ENCODE measurements around the gene MYEOV. TPM values are rescaled to one million over a fixed set of nuclear protein-coding genes. Genes with fewer than 3 reads are reported as not detected.

MYEOV gene
- polyA plus RNA-seq, 1 donor (not counting 4 experiments of a cell fraction or from before 2014, with no cell fraction given): 1.4 TPM

DNA sequence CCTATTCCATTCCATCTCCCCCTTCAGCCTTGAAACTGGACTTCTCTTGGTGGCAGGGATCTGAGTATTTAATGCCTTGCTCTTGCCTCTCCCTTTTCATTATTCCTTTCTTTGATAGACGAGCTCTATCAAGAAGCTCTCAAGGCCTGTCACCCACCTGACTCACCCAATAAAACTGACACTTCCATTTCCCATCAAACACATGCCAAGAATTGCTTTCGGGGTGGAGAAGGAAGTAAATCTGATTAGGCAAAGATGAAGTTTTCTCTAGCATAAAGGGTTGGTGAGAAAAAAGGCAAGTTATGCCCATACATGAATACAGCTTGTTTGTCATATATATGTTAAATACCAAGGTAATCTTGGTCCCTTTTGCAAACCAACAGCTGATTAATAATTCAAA is 34.9 kb upstream of the MYEOV start:
- peaks cover 10% of the 10 kb centered on the region for H3K9me3 ChIP-seq (ENCODE audit: control insufficient read depth, low read depth, low read length)
- H3K9ac ChIP-seq (ENCODE audit: control insufficient read depth, extremely low read depth, insufficient read depth, low read length): no peak overlapping the region
- no peak overlapping the region for H3K4me3 ChIP-seq (ENCODE audit: control insufficient read depth in 2 of 3, extremely low read depth in 1 of 3, insufficient read depth in 2 of 3, low read depth in 1 of 3, low read length in 3 of 3)
- H4K20me1 ChIP-seq (ENCODE audit: control insufficient read depth, extremely low read depth, insufficient read depth, low read length): no peaks in the 10 kb centered on the region
- H3K36me3 ChIP-seq (ENCODE audit: control insufficient read depth in 2 of 2, extremely low read depth in 1 of 2, insufficient read depth in 2 of 2, low read length in 2 of 2): no peaks in the 10 kb centered on the region
- H3K27me3 ChIP-seq (ENCODE audit: control insufficient read depth, extremely low read depth, insufficient read depth, low read length): no peaks in the 10 kb centered on the region
- DNase-seq (ENCODE audit: low read depth, low spot score): no peak
- no peak overlapping the region for H3K27ac ChIP-seq (ENCODE audit: control insufficient read depth, insufficient read depth, low read length)
- H3K79me2 ChIP-seq (ENCODE audit: control insufficient read depth, insufficient read depth, low read length): no peaks in the 10 kb centered on the region
- H3K4me1 ChIP-seq (ENCODE audit: control insufficient read depth, extremely low read depth, insufficient read depth, low read length): no peaks in the 10 kb centered on the region
- H2AFZ ChIP-seq (ENCODE audit: control insufficient read depth, low read length): no peak overlapping the region
- TF ChIP-seq CTCF (optimal IDR thresholded peaks at IDR 0.05 in 1 of 3, IDR thresholded peaks at IDR 0.05 in 1 of 3, conservative IDR thresholded peaks at IDR 0.05 in 1 of 3; ENCODE audit: extremely low read depth in 1 of 3, insufficient read depth in 2 of 3, low read length in 3 of 3) (no peak), EZH2 (IDR thresholded peaks at IDR 0.05; ENCODE audit: low read length) (no peak)
- no peaks in the 10 kb centered on the region for H3K9me1 ChIP-seq (ENCODE audit: control insufficient read depth, extremely low read depth, insufficient read depth, low read length)
- FAIRE-seq: no peak
- dilution Hi-C loops (cut with MboI; ENCODE audit: extremely low pct_ligation_motif_present, low sequenced_read_pairs): no loop called here
- H3K4me2 ChIP-seq (ENCODE audit: control insufficient read depth, extremely low read depth, insufficient read depth, low read depth, low read length): no peak overlapping the region

DNA sequence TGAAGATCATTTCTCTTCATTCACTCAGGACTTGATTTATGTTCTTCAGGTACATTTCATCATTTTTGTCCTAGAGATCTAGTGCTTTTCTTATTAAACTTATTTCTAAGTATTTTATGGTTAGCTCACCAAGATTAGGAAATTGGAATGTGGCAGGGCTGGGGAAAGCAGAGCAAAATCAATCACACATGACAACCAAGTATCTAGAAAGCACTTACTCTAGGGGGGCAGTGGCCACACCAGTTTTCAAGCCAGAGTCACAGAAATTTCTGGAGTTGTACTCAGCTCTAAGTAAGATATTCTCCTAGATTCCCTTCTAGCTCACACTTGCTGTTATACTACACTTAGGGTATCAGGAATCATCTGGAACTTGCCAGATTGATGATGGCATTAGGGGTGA is 33.3 kb upstream of the MYEOV start:
- Histone ChIP-seq H3K4me1 (ENCODE audit: control insufficient read depth, extremely low read depth, insufficient read depth, low read length) (no peaks in the 10 kb centered on the region), H3K9ac (ENCODE audit: control insufficient read depth, extremely low read depth, insufficient read depth, low read length) (no peak overlapping the region), H2AFZ (ENCODE audit: control insufficient read depth, low read length) (no peak overlapping the region), H4K20me1 (ENCODE audit: control insufficient read depth, extremely low read depth, insufficient read depth, low read length) (no peaks in the 10 kb centered on the region), H3K27ac (ENCODE audit: control insufficient read depth, insufficient read depth, low read length) (no peak overlapping the region), H3K4me3 (ENCODE audit: control insufficient read depth in 2 of 3, extremely low read depth in 1 of 3, insufficient read depth in 2 of 3, low read depth in 1 of 3, low read length in 3 of 3) (no peak overlapping the region), H3K4me2 (ENCODE audit: control insufficient read depth, extremely low read depth, insufficient read depth, low read depth, low read length) (no peak overlapping the region), H3K36me3 (ENCODE audit: control insufficient read depth in 2 of 2, extremely low read depth in 1 of 2, insufficient read depth in 2 of 2, low read length in 2 of 2) (no peaks in the 10 kb centered on the region), H3K9me3 (ENCODE audit: control insufficient read depth, low read depth, low read length) (peaks cover 2% of the 10 kb centered on the region), H3K27me3 (ENCODE audit: control insufficient read depth, extremely low read depth, insufficient read depth, low read length) (no peaks in the 10 kb centered on the region), H3K9me1 (ENCODE audit: control insufficient read depth, extremely low read depth, insufficient read depth, low read length) (no peaks in the 10 kb centered on the region), H3K79me2 (ENCODE audit: control insufficient read depth, insufficient read depth, low read length) (no peaks in the 10 kb centered on the region)
- no peak for TF ChIP-seq CTCF (optimal IDR thresholded peaks at IDR 0.05 in 1 of 3, IDR thresholded peaks at IDR 0.05 in 1 of 3, conservative IDR thresholded peaks at IDR 0.05 in 1 of 3; ENCODE audit: extremely low read depth in 1 of 3, insufficient read depth in 2 of 3, low read length in 3 of 3)
- TF ChIP-seq EZH2 (IDR thresholded peaks at IDR 0.05; ENCODE audit: low read length): no peak
- dilution Hi-C loops (cut with MboI; ENCODE audit: extremely low pct_ligation_motif_present, low sequenced_read_pairs): no loop called here
- no peak for DNase-seq (ENCODE audit: low read depth, low spot score)
- FAIRE-seq: no peak

Data from keratinocyte (primary cell).